Psoas muscle (tissue), 8 donors: Measurements from ENCODE around the gene KATNAL1. TPM values are rescaled to one million over a fixed set of nuclear protein-coding genes. Genes with fewer than 3 reads are reported as not detected.
"Not testable (repeated sequence)": the region's sequence is repeated elsewhere in the genome, so short reads cannot be mapped to it uniquely, and the experiment has no call there.

Experiments
- ATAC-seq, 4 donors: fragments of 200-7000 bp; cut with Tn5 transposase; one replicate each; pipeline ENCODE4 v1.9.1; 2020; ENCODE audit warnings: moderate library complexity in 3 of 4, mild to moderate bottlenecking in 2 of 4
- DNase-seq, 2 donors: peaks; one replicate each; pipeline ENCODE4 v3.0.0-alpha.2; 2020
- H3K27ac ChIP-seq: fragments of 200-600 bp; one replicate; pipeline ENCODE4 v1.8.0; 2022
- H3K27me3 ChIP-seq, 3 donors: fragments of 200-600 bp in 1 of 3; one replicate each; pipeline versions ENCODE4 v1.6.1 to v1.8.0; 2013 to 2022; ENCODE audit warnings: low read length in 2 of 3, mild to moderate bottlenecking in 2 of 3, moderate library complexity in 1 of 3; ENCODE audit not compliant: insufficient read depth in 3 of 3
- H3K36me3 ChIP-seq, 2 donors: fragments of 200-600 bp in 1 of 2; one replicate each; pipeline versions ENCODE4 v1.6.1 to v1.8.0; 2013 to 2022; ENCODE audit warnings: low read depth in 1 of 2, mild to moderate bottlenecking in 1 of 2, moderate library complexity in 1 of 2; ENCODE audit not compliant: insufficient read depth in 1 of 2
- H3K4me1 ChIP-seq: fragments of 200-600 bp; one replicate; pipeline ENCODE4 v1.8.0; 2022
- H3K4me3 ChIP-seq: fragments of 200-600 bp; one replicate; pipeline ENCODE4 v1.8.0; 2022; ENCODE audit warnings: mild to moderate bottlenecking
- H3K9me3 ChIP-seq: fragments of 200-600 bp; one replicate; pipeline ENCODE4 v1.8.0; 2022
- CTCF ChIP-seq: fragments of 200-600 bp; IDR thresholded peaks from one replicate; pipeline ENCODE4 v1.8.0; 2022; ENCODE audit warnings: antibody characterized with exemption
- WGBS, 3 donors: extraction: QIAGEN DNeasy Blood & Tissue Kit; methylation state at CpG; one replicate each; pipeline versions ENCODE4 v1.1.6 to v1.1.7; 2013; 5-methylcytosine and 5-hydroxymethylcytosine counted together
- intact Hi-C, 2 donors: fragments of 100-400 bp; cut with DNase I; formaldehyde crosslinking; loops; one replicate each; pipeline versions ENCODE4 v1.11.0 to v1.14.2; 2022
- polyA plus RNA-seq, 3 donors: library from polyadenylated mRNA; stranded (reverse); fragments of 200-250 nt; gene quantifications; one replicate each; pipeline ENCODE4 v1.2.3, GENCODE V29; 2013
- total RNA-seq, 4 donors: library from RNA; stranded (reverse); fragmentation: NEBNext Ultra II Directional in 2 of 4; extraction: Animal tissue kit (Norgen Biotek cat#: 25700) in 2 of 4; gene quantifications; one replicate each; pipeline versions ENCODE4 v1.2.1 to v1.2.4, GENCODE V29; 2021 to 2023
- donor health status: healthy with polysubstance abuse.
- donor health status: DM: no; HTN: no; CAD: no; lungs with moderate emphysema.
- donor health status: Bipolar disorder and iron deficiency.
- donor health status: healthy.
- donor health status: DM: yes; HTN: yes; CAD: no.
- donor health status: DM: no; HTN: no; CAD: no.
- donor health status: DM: no; HTN: no; CAD: no.
- donor health status: DM: yes; HTN: yes; CAD: no.

The KATNAL1 gene
- total and polyA plus RNA-seq, 7 donors, result 2.2 to 16.1 (median 9.8) TPM

GRCh38 chr13:30181888-30182651 lies 125.3 kb downstream of the KATNAL1 start:
- Histone ChIP-seq H3K36me3 (no peaks in the 10 kb centered on the region), H3K4me3 (no peak overlapping the region), H3K27me3 (no peaks in the 10 kb centered on the region), H3K4me1 (no peaks in the 10 kb centered on the region), H3K27ac (no peak overlapping the region), H3K9me3 (no peaks in the 10 kb centered on the region)
- ATAC-seq (no peak), DNase-seq (no peak)
- no peak for TF ChIP-seq CTCF
- intact Hi-C loops, result no loop called here
- 75 to 79% (median 78%) methylated on average over 13 of the region's 13 CpGs for WGBS, 3 donors

GRCh38 chr13:30179597-30180276 lies 127.6 kb downstream of the KATNAL1 start:
- DNase-seq (no peak), ATAC-seq (no peak)
- Histone ChIP-seq H3K27me3 (no peaks in the 10 kb centered on the region), H3K36me3 (no peaks in the 10 kb centered on the region), H3K4me1 (no peaks in the 10 kb centered on the region), H3K9me3 (no peaks in the 10 kb centered on the region), H3K4me3 (no peak overlapping the region), H3K27ac (no peak overlapping the region)
- intact Hi-C loops, result no loop called here
- WGBS, 3 donors, result 39 to 64% (median 60%) methylated on average over 2 of the region's 2 CpGs
- no peak for TF ChIP-seq CTCF

- no peaks in the 10 kb centered on the region for H3K36me3 ChIP-seq
- 81 to 89% (median 87%) methylated on average over 5 of the region's 5 CpGs for WGBS, 3 donors
- TF ChIP-seq CTCF, result no peak
- DNase-seq (no peak), ATAC-seq (no peak)
- intact Hi-C loops, result no loop called here
- H3K27ac ChIP-seq, result no peak overlapping the region
- no peak overlapping the region for H3K4me3 ChIP-seq
- H3K27me3 ChIP-seq, result no peaks in the 10 kb centered on the region
- no peaks in the 10 kb centered on the region for H3K9me3 ChIP-seq
- no peaks in the 10 kb centered on the region for H3K4me1 ChIP-seq
Measured at GRCh38 chr13:30178976-30179375, 128.4 kb downstream of the KATNAL1 start.

GRCh38 chr13:30175166-30175565 lies 132.2 kb downstream of the KATNAL1 start:
- Histone ChIP-seq H3K9me3 (no peaks in the 10 kb centered on the region), H3K27ac (no peak overlapping the region), H3K4me1 (no peaks in the 10 kb centered on the region), H3K4me3 (no peak overlapping the region), H3K36me3 (no peaks in the 10 kb centered on the region), H3K27me3 (no peaks in the 10 kb centered on the region)
- 88 to 94% (median 90%) methylated on average over 5 of the region's 5 CpGs for WGBS, 3 donors
- TF ChIP-seq CTCF, result no peak
- DNase-seq (no peak), ATAC-seq (no peak)
- intact Hi-C loops, result no loop called here

GRCh38 chr13:30174250-30174649 lies 133.1 kb downstream of the KATNAL1 start:
- 83 to 92% (median 92%) methylated on average over 6 of the region's 6 CpGs for WGBS, 3 donors
- H3K36me3 ChIP-seq, intact Hi-C loops: not testable (repeated sequence)

More at GRCh38 chr13:30174250-30174649, 133.1 kb downstream of the KATNAL1 start:
- H3K4me3 ChIP-seq, H3K27ac ChIP-seq, H3K9me3 ChIP-seq, ATAC-seq, DNase-seq, H3K4me1 ChIP-seq, H3K27me3 ChIP-seq: not testable (repeated sequence)
